Nephron (organoid): ENCODE data around the gene AGPAT3.

ENCODE experiments used
- H3K27ac Mint-ChIP-seq, 3 experiments: 2 replicates each; pipeline ENCODE4 v1.8.0; 2020; ENCODE audit warnings: mixed read lengths in 3 of 3, mild to moderate bottlenecking in 2 of 3, moderate library complexity in 1 of 3
- H3K27me3 Mint-ChIP-seq: 2 replicates; pipeline ENCODE4 v1.8.0; 2021; ENCODE audit warnings: low read depth, mild to moderate bottlenecking, moderate library complexity, mixed read lengths
- H3K36me3 Mint-ChIP-seq: 2 replicates; pipeline ENCODE4 v1.8.0; 2020; ENCODE audit warnings: low read depth, mixed read lengths
- H3K4me1 Mint-ChIP-seq: 2 replicates; pipeline ENCODE4 v1.8.0; 2020; ENCODE audit warnings: mixed read lengths
- H3K4me3 Mint-ChIP-seq, 3 experiments: 2 replicates each; pipeline ENCODE4 v1.8.0; 2020; ENCODE audit warnings: mild to moderate bottlenecking in 3 of 3, mixed read lengths in 3 of 3, moderate library complexity in 2 of 3
- H3K9me3 Mint-ChIP-seq: 2 replicates; pipeline ENCODE4 v1.8.0; 2020; ENCODE audit warnings: mixed read lengths
- CTCF ChIP-seq, 3 experiments: fragments of 200-600 bp; sonication (generic); IDR thresholded peaks; one replicate each; pipeline ENCODE4 v1.5.0; 2021; ENCODE audit warnings: antibody characterized with exemption in 3 of 3; ENCODE audit not compliant: unreplicated experiment in 3 of 3

The AGPAT3 gene

GRCh38 chr21:43994085-43994484 lies 129.1 kb downstream of the AGPAT3 start:
- Mint-ChIP-seq H3K4me1 (no peaks in the 10 kb centered on the region), H3K27me3 (no peaks in the 10 kb centered on the region), H3K9me3 (no peaks in the 10 kb centered on the region), H3K4me3 (no peak overlapping the region), H3K27ac (no peak overlapping the region), H3K36me3 (no peaks in the 10 kb centered on the region)
- no peak for TF ChIP-seq CTCF (IDR thresholded peaks at IDR 0.05; ENCODE audit: unreplicated experiment in 3 of 3)

GRCh38 chr21:43994646-43995045 lies 129.6 kb downstream of the AGPAT3 start:
- TF ChIP-seq CTCF (IDR thresholded peaks at IDR 0.05; ENCODE audit: unreplicated experiment in 3 of 3), result no peak
- Mint-ChIP-seq H3K27me3 (no peaks in the 10 kb centered on the region), H3K9me3 (no peaks in the 10 kb centered on the region), H3K36me3 (no peaks in the 10 kb centered on the region), H3K4me3 (no peak overlapping the region), H3K4me1 (no peaks in the 10 kb centered on the region), H3K27ac (no peak overlapping the region)

- Mint-ChIP-seq H3K27me3 (peaks cover 3% of the 10 kb centered on the region), H3K4me3 (no peak overlapping the region), H3K4me1 (no peaks in the 10 kb centered on the region), H3K9me3 (no peaks in the 10 kb centered on the region), H3K27ac (no peak overlapping the region), H3K36me3 (no peaks in the 10 kb centered on the region)
- no peak for TF ChIP-seq CTCF (IDR thresholded peaks at IDR 0.05; ENCODE audit: unreplicated experiment in 3 of 3)
These were observed 130.6 kb downstream of the AGPAT3 start for GRCh38 chr21:43995521-43996105.

GRCh38 chr21:43997766-43998742 lies 133.0 kb downstream of the AGPAT3 start:
- no peaks in the 10 kb centered on the region for H3K9me3 Mint-ChIP-seq
- no peak overlapping the region for H3K4me3 Mint-ChIP-seq
- TF ChIP-seq CTCF (IDR thresholded peaks at IDR 0.05; ENCODE audit: unreplicated experiment in 3 of 3), result no peak
- no peaks in the 10 kb centered on the region for H3K4me1 Mint-ChIP-seq
- H3K36me3 Mint-ChIP-seq, result no peaks in the 10 kb centered on the region
- H3K27ac Mint-ChIP-seq, result no peak overlapping the region
- H3K27me3 Mint-ChIP-seq, result peaks cover 6% of the 10 kb centered on the region

GRCh38 chr21:44000360-44000759 lies 135.3 kb downstream of the AGPAT3 start:
- Mint-ChIP-seq H3K4me1 (no peaks in the 10 kb centered on the region), H3K9me3 (no peaks in the 10 kb centered on the region)

More at GRCh38 chr21:44000360-44000759, 135.3 kb downstream of the AGPAT3 start:
- Mint-ChIP-seq H3K36me3 (no peaks in the 10 kb centered on the region), H3K4me3 (no peak overlapping the region), H3K27me3 (peaks cover 9% of the 10 kb centered on the region), H3K27ac (no peak overlapping the region)
- no peak for TF ChIP-seq CTCF (IDR thresholded peaks at IDR 0.05; ENCODE audit: unreplicated experiment in 3 of 3)
